GM23338 (cell line): ENCODE data around the gene CHST2. TPM values are rescaled to one million over a fixed set of nuclear protein-coding genes. Genes with fewer than 3 reads are reported as not detected.

ENCODE experiments used
- ATAC-seq: fragments of 200-7000 bp; cut with Tn5 transposase; 3 replicates; pipeline ENCODE4 v1.9.1; 2020
- DNase-seq: peaks from one replicate; pipeline ENCODE4 v3.0.0-alpha.2; 2015; ENCODE audit warnings: low spot score
- H2AFZ ChIP-seq: fragments of 200-600 bp; sonication (generic); 2 replicates; pipeline ENCODE4 v1.8.0; 2016; ENCODE audit warnings: antibody characterized with exemption, mild to moderate bottlenecking, moderate library complexity
- H3F3A ChIP-seq: fragments of 200-600 bp; sonication (generic); replicated peaks from 2 replicates; pipeline ENCODE4 v1.8.0; 2017; ENCODE audit warnings: antibody characterized with exemption, mixed run types, low read depth
- H3K27ac ChIP-seq: fragments of 200-600 bp; sonication (generic); 2 replicates; pipeline ENCODE4 v1.6.1; 2016; ENCODE audit warnings: low read depth
- H3K27me3 ChIP-seq: fragments of 200-600 bp; sonication (generic); 2 replicates; pipeline ENCODE4 v1.8.0; 2016; ENCODE audit warnings: mild to moderate bottlenecking, mixed run types, moderate library complexity; ENCODE audit not compliant: insufficient read depth
- H3K36me3 ChIP-seq: fragments of 200-600 bp; sonication (generic); 2 replicates; pipeline ENCODE4 v1.8.0; 2016; ENCODE audit warnings: mild to moderate bottlenecking; ENCODE audit not compliant: insufficient read depth
- H3K4me1 ChIP-seq: fragments of 200-600 bp; sonication (generic); 2 replicates; pipeline ENCODE4 v1.8.0; 2016; ENCODE audit warnings: mild to moderate bottlenecking, moderate library complexity; ENCODE audit not compliant: insufficient read depth
- H3K4me2 ChIP-seq: fragments of 200-600 bp; sonication (generic); 2 replicates; pipeline ENCODE4 v1.7.1; 2017; ENCODE audit warnings: mixed run types
- H3K4me3 ChIP-seq: fragments of 200-600 bp; sonication (generic); 2 replicates; pipeline ENCODE4 v1.6.1; 2016; ENCODE audit warnings: mixed run types
- H3K79me2 ChIP-seq: fragments of 200-600 bp; sonication (generic); replicated peaks from 2 replicates; pipeline ENCODE4 v1.8.0; 2017; ENCODE audit warnings: mild to moderate bottlenecking; ENCODE audit not compliant: insufficient read depth
- H3K9me2 ChIP-seq: fragments of 200-600 bp; sonication (generic); 2 replicates; pipeline ENCODE4 v1.8.0; 2017; ENCODE audit not compliant: insufficient read depth
- H4K20me1 ChIP-seq: fragments of 200-600 bp; sonication (generic); replicated peaks from 2 replicates; pipeline ENCODE4 v1.8.0; 2017; ENCODE audit warnings: mild to moderate bottlenecking; ENCODE audit not compliant: insufficient read depth
- H3K27ac Mint-ChIP-seq: 2 replicates; pipeline ENCODE4 v1.8.0; 2020; ENCODE audit warnings: inconsistent platforms, mild to moderate bottlenecking, moderate library complexity, mixed read lengths
- H3K27me3 Mint-ChIP-seq: 3 replicates; pipeline ENCODE4 v1.8.0; 2022; ENCODE audit warnings: low read depth, mild to moderate bottlenecking, moderate library complexity, mixed read lengths, inconsistent platforms; ENCODE audit not compliant: insufficient read depth, poor library complexity
- H3K36me3 Mint-ChIP-seq: 3 replicates; pipeline ENCODE4 v1.8.0; 2021; ENCODE audit warnings: low read depth, mild to moderate bottlenecking, inconsistent platforms, moderate library complexity, mixed read lengths
- H3K4me1 Mint-ChIP-seq: 3 replicates; pipeline ENCODE4 v1.8.0; 2020; ENCODE audit warnings: mild to moderate bottlenecking, inconsistent platforms, mixed read lengths
- H3K4me3 Mint-ChIP-seq: 3 replicates; pipeline ENCODE4 v1.8.0; 2021; ENCODE audit warnings: moderate library complexity, mild to moderate bottlenecking, inconsistent platforms, mixed read lengths
- H3K9me3 Mint-ChIP-seq: 3 replicates; pipeline ENCODE4 v1.8.0; 2020; ENCODE audit warnings: moderate library complexity, mild to moderate bottlenecking, inconsistent platforms, mixed read lengths
- CREB1 ChIP-seq: fragments of 250-450 bp; sonication (Bioruptor Pico); IDR thresholded peaks from 2 replicates; pipeline ENCODE4 v1.5.0; 2020; ENCODE audit warnings: low read depth, mild to moderate bottlenecking, moderate library complexity
- EZH2 ChIP-seq: fragments of 200-600 bp; sonication (generic); IDR thresholded peaks from one replicate; pipeline ENCODE4 v1.8.0; 2017; ENCODE audit warnings: antibody characterized with exemption, mild to moderate bottlenecking, low read depth; ENCODE audit not compliant: unreplicated experiment
- EZH2phosphoT487 ChIP-seq: fragments of 200-600 bp; sonication (generic); IDR thresholded peaks from one replicate; pipeline ENCODE4 v1.8.1; 2018; ENCODE audit warnings: antibody characterized with exemption; ENCODE audit not compliant: unreplicated experiment
- JUNB ChIP-seq: IDR thresholded peaks from one replicate; pipeline ENCODE4 v1.6.1; 2016; ENCODE audit warnings: antibody characterized with exemption; ENCODE audit not compliant: unreplicated experiment
- NANOG ChIP-seq: IDR thresholded peaks from 2 replicates; pipeline ENCODE4 v1.6.1; 2016; ENCODE audit warnings: antibody characterized with exemption, borderline replicate concordance
- POLR2AphosphoS5 ChIP-seq: IDR thresholded peaks from 2 replicates; pipeline ENCODE4 v1.6.1; 2016; ENCODE audit warnings: antibody characterized with exemption, low read depth
- STAT1 ChIP-seq: IDR thresholded peaks from one replicate; pipeline ENCODE4 v1.6.1; 2016; ENCODE audit warnings: antibody characterized with exemption; ENCODE audit not compliant: unreplicated experiment
- ZNF114 ChIP-seq: fragments of 250-450 bp; sonication (Bioruptor Pico); IDR thresholded peaks from 2 replicates; pipeline ENCODE4 v1.5.0; 2020; ENCODE audit warnings: mild to moderate bottlenecking, moderate library complexity
- ZNF331 ChIP-seq: fragments of 250-450 bp; sonication (Bioruptor Pico); IDR thresholded peaks from 2 replicates; pipeline ENCODE4 v1.5.0; 2020; ENCODE audit warnings: low read depth, mild to moderate bottlenecking, moderate library complexity
- polyA plus RNA-seq: library from polyadenylated mRNA; unstranded; fragments of >200 nt; fragmentation: Nextera tagmentation; extraction: Ambion mirVana; gene quantifications from 2 replicates; pipeline ENCODE4 v1.2.1, GENCODE V29; 2016
- total RNA-seq: library from RNA; depleted of rRNA; stranded (reverse); fragments of >200 nt; shearing (Covaris generic); gene quantifications from 2 replicates; pipeline ENCODE4 v1.2.3, GENCODE V29; 2014
- TF ChIP-seq, protein P1 (sequence below): fragments of 250-450 bp; sonication (Bioruptor Pico); IDR thresholded peaks from 2 replicates; pipeline ENCODE4 v1.5.0; 2020; ENCODE audit warnings: mild to moderate bottlenecking, moderate library complexity
- TF ChIP-seq, protein P2 (sequence below): IDR thresholded peaks from one replicate; pipeline ENCODE4 v1.6.1; 2018; ENCODE audit warnings: antibody characterized with exemption; ENCODE audit not compliant: unreplicated experiment

Gene CHST2
- total and polyA plus RNA-seq, 2 experiments from 2014 or later, result 4.1 to 28.3 TPM

DNA sequence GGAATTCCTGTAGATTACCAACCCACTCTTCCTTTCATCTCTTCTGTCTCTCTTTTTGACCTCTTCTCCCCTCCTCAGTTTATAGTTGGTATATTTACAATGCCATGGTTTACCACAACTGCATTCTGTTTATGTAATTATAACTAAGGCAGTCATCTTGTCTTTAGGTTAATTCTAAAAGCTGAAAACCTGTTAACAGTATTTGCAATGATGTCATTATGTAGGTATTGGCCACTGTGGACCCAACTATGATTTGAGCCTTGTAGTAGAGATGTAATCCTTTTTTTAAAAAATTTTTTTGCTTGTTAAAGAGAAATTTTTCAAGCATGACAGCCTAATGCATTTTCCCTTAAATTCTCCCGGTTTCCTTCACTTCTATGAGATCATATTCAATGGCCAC is 30.7 kb upstream of the CHST2 start (continued):
- TF ChIP-seq, protein P1, sequence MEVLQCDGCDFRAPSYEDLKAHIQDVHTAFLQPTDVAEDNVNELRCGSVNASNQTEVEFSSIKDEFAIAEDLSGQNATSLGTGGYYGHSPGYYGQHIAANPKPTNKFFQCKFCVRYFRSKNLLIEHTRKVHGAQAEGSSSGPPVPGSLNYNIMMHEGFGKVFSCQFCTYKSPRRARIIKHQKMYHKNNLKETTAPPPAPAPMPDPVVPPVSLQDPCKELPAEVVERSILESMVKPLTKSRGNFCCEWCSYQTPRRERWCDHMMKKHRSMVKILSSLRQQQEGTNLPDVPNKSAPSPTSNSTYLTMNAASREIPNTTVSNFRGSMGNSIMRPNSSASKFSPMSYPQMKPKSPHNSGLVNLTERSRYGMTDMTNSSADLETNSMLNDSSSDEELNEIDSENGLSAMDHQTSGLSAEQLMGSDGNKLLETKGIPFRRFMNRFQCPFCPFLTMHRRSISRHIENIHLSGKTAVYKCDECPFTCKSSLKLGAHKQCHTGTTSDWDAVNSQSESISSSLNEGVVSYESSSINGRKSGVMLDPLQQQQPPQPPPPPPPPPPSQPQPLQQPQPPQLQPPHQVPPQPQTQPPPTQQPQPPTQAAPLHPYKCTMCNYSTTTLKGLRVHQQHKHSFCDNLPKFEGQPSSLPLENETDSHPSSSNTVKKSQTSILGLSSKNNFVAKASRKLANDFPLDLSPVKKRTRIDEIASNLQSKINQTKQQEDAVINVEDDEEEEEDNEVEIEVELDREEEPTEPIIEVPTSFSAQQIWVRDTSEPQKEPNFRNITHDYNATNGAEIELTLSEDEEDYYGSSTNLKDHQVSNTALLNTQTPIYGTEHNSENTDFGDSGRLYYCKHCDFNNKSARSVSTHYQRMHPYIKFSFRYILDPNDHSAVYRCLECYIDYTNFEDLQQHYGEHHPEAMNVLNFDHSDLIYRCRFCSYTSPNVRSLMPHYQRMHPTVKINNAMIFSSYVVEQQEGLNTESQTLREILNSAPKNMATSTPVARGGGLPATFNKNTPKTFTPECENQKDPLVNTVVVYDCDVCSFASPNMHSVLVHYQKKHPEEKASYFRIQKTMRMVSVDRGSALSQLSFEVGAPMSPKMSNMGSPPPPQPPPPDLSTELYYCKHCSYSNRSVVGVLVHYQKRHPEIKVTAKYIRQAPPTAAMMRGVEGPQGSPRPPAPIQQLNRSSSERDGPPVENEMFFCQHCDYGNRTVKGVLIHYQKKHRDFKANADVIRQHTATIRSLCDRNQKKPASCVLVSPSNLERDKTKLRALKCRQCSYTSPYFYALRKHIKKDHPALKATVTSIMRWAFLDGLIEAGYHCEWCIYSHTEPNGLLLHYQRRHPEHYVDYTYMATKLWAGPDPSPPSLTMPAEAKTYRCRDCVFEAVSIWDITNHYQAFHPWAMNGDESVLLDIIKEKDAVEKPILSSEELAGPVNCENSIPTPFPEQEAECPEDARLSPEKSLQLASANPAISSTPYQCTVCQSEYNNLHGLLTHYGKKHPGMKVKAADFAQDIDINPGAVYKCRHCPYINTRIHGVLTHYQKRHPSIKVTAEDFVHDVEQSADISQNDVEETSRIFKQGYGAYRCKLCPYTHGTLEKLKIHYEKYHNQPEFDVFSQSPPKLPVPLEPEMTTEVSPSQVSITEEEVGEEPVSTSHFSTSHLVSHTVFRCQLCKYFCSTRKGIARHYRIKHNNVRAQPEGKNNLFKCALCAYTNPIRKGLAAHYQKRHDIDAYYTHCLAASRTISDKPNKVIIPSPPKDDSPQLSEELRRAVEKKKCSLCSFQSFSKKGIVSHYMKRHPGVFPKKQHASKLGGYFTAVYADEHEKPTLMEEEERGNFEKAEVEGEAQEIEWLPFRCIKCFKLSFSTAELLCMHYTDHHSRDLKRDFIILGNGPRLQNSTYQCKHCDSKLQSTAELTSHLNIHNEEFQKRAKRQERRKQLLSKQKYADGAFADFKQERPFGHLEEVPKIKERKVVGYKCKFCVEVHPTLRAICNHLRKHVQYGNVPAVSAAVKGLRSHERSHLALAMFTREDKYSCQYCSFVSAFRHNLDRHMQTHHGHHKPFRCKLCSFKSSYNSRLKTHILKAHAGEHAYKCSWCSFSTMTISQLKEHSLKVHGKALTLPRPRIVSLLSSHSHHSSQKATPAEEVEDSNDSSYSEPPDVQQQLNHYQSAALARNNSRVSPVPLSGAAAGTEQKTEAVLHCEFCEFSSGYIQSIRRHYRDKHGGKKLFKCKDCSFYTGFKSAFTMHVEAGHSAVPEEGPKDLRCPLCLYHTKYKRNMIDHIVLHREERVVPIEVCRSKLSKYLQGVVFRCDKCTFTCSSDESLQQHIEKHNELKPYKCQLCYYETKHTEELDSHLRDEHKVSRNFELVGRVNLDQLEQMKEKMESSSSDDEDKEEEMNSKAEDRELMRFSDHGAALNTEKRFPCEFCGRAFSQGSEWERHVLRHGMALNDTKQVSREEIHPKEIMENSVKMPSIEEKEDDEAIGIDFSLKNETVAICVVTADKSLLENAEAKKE (CRISPR knock-in tag), result no peak
- TF ChIP-seq JUNB, result no peak

DNA sequence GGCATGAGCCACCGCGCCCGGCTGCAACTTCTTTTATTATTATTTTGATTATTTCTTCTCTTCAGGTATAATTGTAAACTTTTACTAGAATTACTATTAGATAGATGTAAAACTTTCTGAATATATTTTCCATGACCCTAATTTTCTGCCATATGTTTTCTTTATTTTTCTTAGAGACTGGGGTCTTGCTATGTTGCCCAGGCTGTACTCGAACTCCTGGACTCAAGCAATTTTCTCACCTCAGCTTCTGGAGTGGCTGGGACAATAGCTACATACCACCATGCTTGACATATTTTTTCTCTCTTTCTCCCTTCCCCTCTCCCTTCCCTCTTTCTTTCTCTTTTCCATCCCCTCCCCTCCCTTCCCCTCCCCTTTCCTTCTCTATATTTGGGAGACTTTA is 29.6 kb upstream of the CHST2 start:
- no peaks in the 10 kb centered on the region for H3K9me2 ChIP-seq
- H3K27ac ChIP-seq, result no peak overlapping the region
- H3K27me3 ChIP-seq, result no peaks in the 10 kb centered on the region
- Mint-ChIP-seq H3K9me3 (peaks cover 31% of the 10 kb centered on the region), H3K4me1 (peaks cover 2% of the 10 kb centered on the region; the same call in 1 of the 3 replicates), H3K27ac (no peak overlapping the region), H3K4me3 (no peak overlapping the region), H3K36me3 (peaks cover 10% of the 10 kb centered on the region), H3K27me3 (peaks cover 7% of the 10 kb centered on the region)
- H3K36me3 ChIP-seq, result no peaks in the 10 kb centered on the region
- no peaks in the 10 kb centered on the region for H4K20me1 ChIP-seq
- ATAC-seq (no peak), DNase-seq (no peak)
- no peak overlapping the region for H3K4me2 ChIP-seq
- no peak overlapping the region for H3K4me3 ChIP-seq
- no peaks in the 10 kb centered on the region for H3K4me1 ChIP-seq
- H3F3A ChIP-seq, result no peaks in the 10 kb centered on the region
- H3K79me2 ChIP-seq, result no peaks in the 10 kb centered on the region
- no peak overlapping the region for H2AFZ ChIP-seq
- TF ChIP-seq EZH2phosphoT487 (no peak), POLR2AphosphoS5 (no peak), ZNF331 (CRISPR knock-in tag) (no peak), EZH2 (no peak), ZNF114 (CRISPR knock-in tag) (no peak), JUNB (no peak), STAT1 (no peak), CREB1 (CRISPR knock-in tag) (no peak), NANOG (no peak)
- TF ChIP-seq, protein P2, sequence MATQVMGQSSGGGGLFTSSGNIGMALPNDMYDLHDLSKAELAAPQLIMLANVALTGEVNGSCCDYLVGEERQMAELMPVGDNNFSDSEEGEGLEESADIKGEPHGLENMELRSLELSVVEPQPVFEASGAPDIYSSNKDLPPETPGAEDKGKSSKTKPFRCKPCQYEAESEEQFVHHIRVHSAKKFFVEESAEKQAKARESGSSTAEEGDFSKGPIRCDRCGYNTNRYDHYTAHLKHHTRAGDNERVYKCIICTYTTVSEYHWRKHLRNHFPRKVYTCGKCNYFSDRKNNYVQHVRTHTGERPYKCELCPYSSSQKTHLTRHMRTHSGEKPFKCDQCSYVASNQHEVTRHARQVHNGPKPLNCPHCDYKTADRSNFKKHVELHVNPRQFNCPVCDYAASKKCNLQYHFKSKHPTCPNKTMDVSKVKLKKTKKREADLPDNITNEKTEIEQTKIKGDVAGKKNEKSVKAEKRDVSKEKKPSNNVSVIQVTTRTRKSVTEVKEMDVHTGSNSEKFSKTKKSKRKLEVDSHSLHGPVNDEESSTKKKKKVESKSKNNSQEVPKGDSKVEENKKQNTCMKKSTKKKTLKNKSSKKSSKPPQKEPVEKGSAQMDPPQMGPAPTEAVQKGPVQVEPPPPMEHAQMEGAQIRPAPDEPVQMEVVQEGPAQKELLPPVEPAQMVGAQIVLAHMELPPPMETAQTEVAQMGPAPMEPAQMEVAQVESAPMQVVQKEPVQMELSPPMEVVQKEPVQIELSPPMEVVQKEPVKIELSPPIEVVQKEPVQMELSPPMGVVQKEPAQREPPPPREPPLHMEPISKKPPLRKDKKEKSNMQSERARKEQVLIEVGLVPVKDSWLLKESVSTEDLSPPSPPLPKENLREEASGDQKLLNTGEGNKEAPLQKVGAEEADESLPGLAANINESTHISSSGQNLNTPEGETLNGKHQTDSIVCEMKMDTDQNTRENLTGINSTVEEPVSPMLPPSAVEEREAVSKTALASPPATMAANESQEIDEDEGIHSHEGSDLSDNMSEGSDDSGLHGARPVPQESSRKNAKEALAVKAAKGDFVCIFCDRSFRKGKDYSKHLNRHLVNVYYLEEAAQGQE, result no peak
